ENCODE measurements around the gene PDE6B.

DNA sequence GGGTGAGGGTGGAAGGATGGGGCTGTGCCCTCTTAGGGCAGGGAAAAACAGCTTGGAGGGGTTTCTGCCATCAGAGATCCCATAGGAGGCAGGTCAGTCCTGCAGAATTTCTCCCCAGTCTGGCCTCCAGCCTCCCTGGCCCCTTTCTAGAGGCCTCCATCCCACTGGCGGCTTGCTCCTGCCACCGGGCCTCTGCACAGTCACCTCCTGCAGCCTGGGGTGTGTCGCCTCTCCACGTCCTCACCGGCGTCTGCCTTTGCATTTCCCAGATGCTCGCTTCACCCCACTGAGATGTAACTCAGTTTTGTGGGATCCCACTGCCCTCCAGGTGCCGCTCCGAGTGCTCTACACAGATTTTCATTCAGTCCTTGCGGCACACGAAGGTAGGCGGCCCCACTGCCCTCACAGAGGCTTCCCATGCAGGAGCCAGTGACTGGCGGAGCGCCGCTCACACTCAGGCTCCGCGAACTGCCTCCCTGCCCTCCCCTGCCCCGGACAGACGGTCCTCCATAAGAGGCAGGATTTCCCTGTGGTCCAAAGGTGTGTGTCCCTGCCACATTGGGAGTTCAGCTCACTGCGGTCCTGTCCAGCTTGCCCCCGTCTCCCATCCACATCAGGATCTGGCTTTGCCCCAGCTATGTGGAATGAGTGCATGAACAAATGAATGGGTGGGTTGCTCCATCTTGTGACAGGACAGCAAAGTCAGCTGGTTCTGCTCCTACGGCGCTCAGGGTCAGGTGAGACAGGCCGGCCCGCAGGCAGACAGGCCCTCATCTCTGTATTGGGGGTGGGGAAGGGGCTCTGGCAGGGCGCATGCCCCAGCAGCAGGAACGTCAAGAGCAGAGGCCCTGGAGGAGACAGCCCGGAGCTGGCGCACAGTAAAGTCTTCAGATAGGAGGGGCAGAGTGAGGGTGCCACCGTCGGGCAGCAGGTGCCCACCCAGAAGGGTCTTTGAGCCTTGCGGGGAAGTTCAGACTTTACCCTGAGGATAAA is 46.6 kb upstream of the PDE6B start:
- TF ChIP-seq EZH2 (IDR thresholded peaks at IDR 0.05) (no peak), POLR2AphosphoS5 (IDR thresholded peaks at IDR 0.05; ENCODE audit: borderline replicate concordance, low read depth, low read length) (no peak)
